Tibial nerve (tissue), 4 donors: ENCODE measurements around the gene CFAP46.

Experiments used
- CTCF ChIP-seq, 5 experiments: fragments of 200-600 bp in 3 of 5; fragments of 450-650 bp in 2 of 5; sonication (generic) in 3 of 5; IDR thresholded peaks; one replicate each; pipeline ENCODE4 v1.5.1; 2016 to 2019; ENCODE audit warnings: antibody characterized with exemption in 5 of 5, mild to moderate bottlenecking in 3 of 5, moderate library complexity in 2 of 5
- EP300 ChIP-seq, 2 donors: sonication (generic); formaldehyde crosslinking; IDR thresholded peaks; one replicate each; pipeline ENCODE4 v1.6.1; 2017; ENCODE audit warnings: antibody characterized with exemption in 2 of 2, mild to moderate bottlenecking in 1 of 2
- POLR2A ChIP-seq, 2 donors: fragments of 450-650 bp; IDR thresholded peaks; one replicate each; pipeline ENCODE4 v1.6.1; 2017; ENCODE audit warnings: antibody characterized with exemption in 2 of 2, mild to moderate bottlenecking in 2 of 2, moderate library complexity in 2 of 2

GRCh38 chr10:132880128-132880981, 62.0 kb downstream of the CFAP46 start:
- TF ChIP-seq CTCF (IDR thresholded peaks at IDR 0.05) (no peak), POLR2A (IDR thresholded peaks at IDR 0.05) (no peak), EP300 (IDR thresholded peaks at IDR 0.05) (no peak)
